NOMO-1 (cell line): ENCODE data around the gene SLC25A13.
"Not testable (repeated sequence)": the region's sequence is repeated elsewhere in the genome, so short reads cannot be mapped to it uniquely, and the experiment has no call there.

ENCODE experiments used
- DNase-seq, 2 experiments: peaks; one replicate each; lab custom pipeline; 2025; ENCODE audit not compliant: unreplicated experiment in 2 of 2; lab: John Stamatoyannopoulos, UW

The SLC25A13 gene

GRCh38 chr7:96178581-96178980 is 143.3 kb downstream of the SLC25A13 start:
- no peak for DNase-seq

GRCh38 chr7:96177353-96177752 is 144.5 kb downstream of the SLC25A13 start:
- DNase-seq: no peak

- no peak for DNase-seq
These were observed 147.1 kb downstream of the SLC25A13 start for GRCh38 chr7:96174812-96175211.

- DNase-seq: no peak
These were observed 148.1 kb downstream of the SLC25A13 start for GRCh38 chr7:96173781-96174180.

GRCh38 chr7:96169439-96169838 is 152.5 kb downstream of the SLC25A13 start:
- no peak for DNase-seq

- DNase-seq: no peak
These were observed 154.5 kb downstream of the SLC25A13 start for GRCh38 chr7:96167424-96167823.

- DNase-seq: no peak
These were observed 160.0 kb downstream of the SLC25A13 start for GRCh38 chr7:96161897-96162296.

- no peak for DNase-seq
These were observed 164.0 kb downstream of the SLC25A13 start for GRCh38 chr7:96157856-96158255.

GRCh38 chr7:96154506-96154905 is 167.4 kb downstream of the SLC25A13 start:
- DNase-seq: not testable (repeated sequence)

- no peak for DNase-seq
These were observed 169.2 kb downstream of the SLC25A13 start for GRCh38 chr7:96152706-96153105.

- DNase-seq: no peak
These were observed 170.0 kb downstream of the SLC25A13 start for GRCh38 chr7:96151889-96152288.

GRCh38 chr7:96144260-96144526 is 177.7 kb downstream of the SLC25A13 start:
- no peak for DNase-seq

- DNase-seq: no peak
These were observed 178.2 kb downstream of the SLC25A13 start for GRCh38 chr7:96143495-96144259.

- DNase-seq: no peak
These were observed 185.2 kb downstream of the SLC25A13 start for GRCh38 chr7:96136600-96137239.

GRCh38 chr7:96135241-96135640 is 186.7 kb downstream of the SLC25A13 start:
- no peak for DNase-seq

GRCh38 chr7:96131525-96131924 is 190.4 kb downstream of the SLC25A13 start:
- no peak for DNase-seq

- no peak for DNase-seq
These were observed 194.2 kb downstream of the SLC25A13 start for GRCh38 chr7:96127746-96128145.

GRCh38 chr7:96126382-96126781 is 195.5 kb downstream of the SLC25A13 start:
- no peak for DNase-seq

GRCh38 chr7:96122746-96123145 is 199.2 kb downstream of the SLC25A13 start:
- no peak for DNase-seq

GRCh38 chr7:96121752-96122151 is 200.1 kb downstream of the SLC25A13 start:
- DNase-seq: no peak

- DNase-seq: no peak
These were observed 201.3 kb downstream of the SLC25A13 start for GRCh38 chr7:96120445-96121225.
